Keratinocyte (primary cell): ENCODE results near the gene ETFA. TPM values are rescaled to one million over a fixed set of nuclear protein-coding genes. Genes with fewer than 3 reads are reported as not detected.

Source experiments
- DNase-seq: peaks from one replicate; pipeline ENCODE4 v3.0.0-alpha.2; 2011; ENCODE audit warnings: low read depth, missing footprints, low spot score
- FAIRE-seq: peaks from 2 replicates; lab custom pipeline; 2011; peaks lifted over from hg19 to GRCh38; lab: Jason Lieb, UNC
- H2AFZ ChIP-seq: 2 replicates; pipeline ENCODE4 v1.6.0; 2012; ENCODE audit warnings: low read length, control low read depth, inconsistent platforms; ENCODE audit not compliant: control insufficient read depth
- H3K27ac ChIP-seq: 2 replicates; pipeline ENCODE4 v1.5.1; 2011; ENCODE audit warnings: low read length; ENCODE audit not compliant: control insufficient read depth, insufficient read depth
- H3K27me3 ChIP-seq: 3 replicates; pipeline ENCODE4 v1.6.0; 2011; ENCODE audit warnings: low read length; ENCODE audit not compliant: control insufficient read depth, insufficient read depth; ENCODE audit errors: extremely low read depth
- H3K36me3 ChIP-seq, 2 experiments: 2 replicates in 1 of 2; 3 replicates in 1 of 2; pipeline ENCODE4 v1.5.1; 2011; ENCODE audit warnings: low read length in 2 of 2, mild to moderate bottlenecking in 1 of 2; ENCODE audit not compliant: control insufficient read depth in 2 of 2, insufficient read depth in 2 of 2; ENCODE audit errors: extremely low read depth in 1 of 2
- H3K4me1 ChIP-seq: 3 replicates; pipeline ENCODE4 v1.5.1; 2011; ENCODE audit warnings: low read length; ENCODE audit not compliant: control insufficient read depth, insufficient read depth; ENCODE audit errors: extremely low read depth
- H3K4me2 ChIP-seq: 3 replicates; pipeline ENCODE4 v1.6.0; 2011; ENCODE audit warnings: low read depth, low read length; ENCODE audit not compliant: control insufficient read depth, insufficient read depth; ENCODE audit errors: extremely low read depth
- H3K4me3 ChIP-seq, 3 experiments: fragments of 200-600 bp in 1 of 3; sonication (generic) in 1 of 3; 2 replicates in 2 of 3; 3 replicates in 1 of 3; pipeline ENCODE4 v1.5.1; 2011 to 2016; ENCODE audit warnings: low read length in 3 of 3, mild to moderate bottlenecking in 3 of 3, control low read depth in 2 of 3, inconsistent platforms in 1 of 3, low read depth in 1 of 3, mixed read lengths in 1 of 3, mixed run types in 1 of 3, moderate library complexity in 1 of 3; ENCODE audit not compliant: control insufficient read depth in 2 of 3, insufficient read depth in 2 of 3; ENCODE audit errors: extremely low read depth in 1 of 3
- H3K79me2 ChIP-seq: 2 replicates; pipeline ENCODE4 v1.6.0; 2012; ENCODE audit warnings: low read length; ENCODE audit not compliant: control insufficient read depth, insufficient read depth
- H3K9ac ChIP-seq: 3 replicates; pipeline ENCODE4 v1.6.0; 2011; ENCODE audit warnings: low read length; ENCODE audit not compliant: control insufficient read depth, insufficient read depth; ENCODE audit errors: extremely low read depth
- H3K9me1 ChIP-seq: 3 replicates; pipeline ENCODE4 v1.6.0; 2011; ENCODE audit warnings: low read length; ENCODE audit not compliant: control insufficient read depth, insufficient read depth; ENCODE audit errors: extremely low read depth
- H3K9me3 ChIP-seq: 2 replicates; pipeline ENCODE4 v1.5.1; 2012; ENCODE audit warnings: low read depth, low read length; ENCODE audit not compliant: control insufficient read depth
- H4K20me1 ChIP-seq: 3 replicates; pipeline ENCODE4 v1.6.0; 2011; ENCODE audit warnings: low read length; ENCODE audit not compliant: control insufficient read depth, insufficient read depth; ENCODE audit errors: extremely low read depth
- CTCF ChIP-seq, 3 experiments: IDR thresholded peaks in 1 of 3; conservative IDR thresholded peaks in 1 of 3; optimal IDR thresholded peaks in 1 of 3; 2 replicates in 2 of 3; 3 replicates in 1 of 3; pipeline versions ENCODE3 to v1.5.1; 2011; ENCODE audit warnings: low read length in 3 of 3, mild to moderate bottlenecking in 3 of 3, moderate library complexity in 2 of 3, control low read depth in 1 of 3, inconsistent platforms in 1 of 3; ENCODE audit not compliant: insufficient read depth in 2 of 3; ENCODE audit errors: extremely low read depth in 1 of 3
- EZH2 ChIP-seq: IDR thresholded peaks from one replicate; pipeline ENCODE4 v1.6.1; 2012; ENCODE audit warnings: inconsistent platforms, mild to moderate bottlenecking, low read length, moderate library complexity
- dilution Hi-C: fragments of 300-500 bp; cut with MboI; formaldehyde crosslinking; loops from one replicate; pipeline ENCODE4 v1.7.0; 2020; ENCODE audit warnings: low sequenced_read_pairs; ENCODE audit not compliant: extremely low pct_ligation_motif_present
- polyA plus RNA-seq, 5 experiments: library from polyadenylated mRNA; depleted of rRNA in 3 of 5; stranded (reverse) in 3 of 5; stranded (forward) in 1 of 5; unstranded in 1 of 5; fragments of >200 nt; gene quantifications; 1 replicate in 1 of 5; 2 replicates in 3 of 5; 3 replicates in 1 of 5; pipeline versions ENCODE4 v1.2.1 to v1.2.3, GENCODE V29; 2011 to 2012; ENCODE audit warnings: missing spikeins in 2 of 5, low read depth in 1 of 5, low replicate concordance in 1 of 5

Gene ETFA
- polyA plus RNA-seq, 1 donor (not counting 4 experiments of a cell fraction or from before 2014, with no cell fraction given), result 230 TPM

GRCh38 chr15:76359152-76359551 lies 47.9 kb upstream of the ETFA start:
- no peak for TF ChIP-seq EZH2
- TF ChIP-seq CTCF (optimal IDR thresholded peaks at IDR 0.05 in 1 of 3, IDR thresholded peaks at IDR 0.05 in 1 of 3, conservative IDR thresholded peaks at IDR 0.05 in 1 of 3; ENCODE audit: extremely low read depth in 1 of 3, insufficient read depth in 2 of 3, low read length in 3 of 3), result no peak
- dilution Hi-C loops, result no loop called here
- Histone ChIP-seq H3K4me1 (no peaks in the 10 kb centered on the region), H3K36me3 (no peaks in the 10 kb centered on the region), H3K4me3 (no peak overlapping the region), H3K27ac (no peak overlapping the region), H3K27me3 (no peaks in the 10 kb centered on the region), H3K9me3 (no peaks in the 10 kb centered on the region), H4K20me1 (no peaks in the 10 kb centered on the region), H3K79me2 (no peaks in the 10 kb centered on the region), H3K4me2 (no peak overlapping the region), H2AFZ (no peak overlapping the region), H3K9ac (no peak overlapping the region), H3K9me1 (no peaks in the 10 kb centered on the region)
- FAIRE-seq (no peak), DNase-seq (no peak)

- dilution Hi-C loops, result no loop called here
Observed at GRCh38 chr15:76358453-76358852, 47.2 kb upstream of the ETFA start.

More at GRCh38 chr15:76358453-76358852, 47.2 kb upstream of the ETFA start:
- H3K9me3 ChIP-seq, result no peaks in the 10 kb centered on the region
- H3K36me3 ChIP-seq, result no peaks in the 10 kb centered on the region
- H3K4me2 ChIP-seq, result no peak overlapping the region
- no peaks in the 10 kb centered on the region for H3K27me3 ChIP-seq
- no peaks in the 10 kb centered on the region for H3K9me1 ChIP-seq
- no peaks in the 10 kb centered on the region for H3K4me1 ChIP-seq
- H3K27ac ChIP-seq, result no peak overlapping the region
- FAIRE-seq (no peak), DNase-seq (no peak)
- no peaks in the 10 kb centered on the region for H4K20me1 ChIP-seq
- no peak for TF ChIP-seq EZH2
- no peak for TF ChIP-seq CTCF (optimal IDR thresholded peaks at IDR 0.05 in 1 of 3, IDR thresholded peaks at IDR 0.05 in 1 of 3, conservative IDR thresholded peaks at IDR 0.05 in 1 of 3; ENCODE audit: extremely low read depth in 1 of 3, insufficient read depth in 2 of 3, low read length in 3 of 3)
- H3K9ac ChIP-seq, result no peak overlapping the region
- no peak overlapping the region for H3K4me3 ChIP-seq
- H2AFZ ChIP-seq, result no peak overlapping the region
- no peaks in the 10 kb centered on the region for H3K79me2 ChIP-seq
